Occipital lobe (tissue), 2 donors: ENCODE measurements around the gene IQSEC1. TPM values are rescaled to one million over a fixed set of nuclear protein-coding genes. Genes with fewer than 3 reads are reported as not detected.

ENCODE experiments used
- DNase-seq: peaks from one replicate; lab custom pipeline; 2025; lab: John Stamatoyannopoulos, UW
- total RNA-seq: library from RNA; depleted of rRNA; stranded (reverse); fragments of >200 nt; gene quantifications from one replicate; pipeline ENCODE4 v1.2.3, GENCODE V29; 2014

The IQSEC1 gene
- total RNA-seq, 1 donor from 2014 or later: 14.3 TPM

DNA sequence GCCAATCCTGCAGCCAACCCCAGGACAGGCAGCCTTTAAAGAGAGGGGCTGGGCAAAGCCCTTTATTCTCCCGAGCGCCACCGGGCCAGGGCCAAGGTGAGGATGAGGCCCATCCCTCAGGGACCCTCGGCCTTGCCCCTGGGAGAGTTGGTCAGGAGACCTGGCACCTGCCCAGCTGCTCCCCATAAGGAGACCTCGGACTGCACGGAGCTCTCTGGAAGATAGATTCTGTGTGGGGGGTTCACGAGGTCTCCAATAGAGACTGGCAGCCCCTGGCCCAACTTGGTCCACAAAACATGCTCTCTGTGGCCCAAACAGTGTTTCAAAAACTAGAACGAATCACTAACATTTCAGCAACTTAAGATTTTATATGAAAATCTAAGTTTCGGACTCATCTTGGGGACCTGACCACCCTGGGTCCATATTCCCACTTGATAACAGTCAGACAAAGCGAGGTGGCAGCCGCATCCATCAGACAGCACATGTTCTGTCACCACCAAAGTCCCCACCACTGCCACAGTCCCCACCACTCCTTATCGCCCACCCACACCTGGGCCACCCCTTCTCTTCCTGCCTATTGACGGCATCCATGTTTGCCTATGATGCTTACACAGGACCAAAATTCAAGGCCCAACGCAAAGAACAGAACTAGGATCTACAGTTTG lies 117.4 kb downstream of the IQSEC1 start:
- DNase-seq: no peak

DNA sequence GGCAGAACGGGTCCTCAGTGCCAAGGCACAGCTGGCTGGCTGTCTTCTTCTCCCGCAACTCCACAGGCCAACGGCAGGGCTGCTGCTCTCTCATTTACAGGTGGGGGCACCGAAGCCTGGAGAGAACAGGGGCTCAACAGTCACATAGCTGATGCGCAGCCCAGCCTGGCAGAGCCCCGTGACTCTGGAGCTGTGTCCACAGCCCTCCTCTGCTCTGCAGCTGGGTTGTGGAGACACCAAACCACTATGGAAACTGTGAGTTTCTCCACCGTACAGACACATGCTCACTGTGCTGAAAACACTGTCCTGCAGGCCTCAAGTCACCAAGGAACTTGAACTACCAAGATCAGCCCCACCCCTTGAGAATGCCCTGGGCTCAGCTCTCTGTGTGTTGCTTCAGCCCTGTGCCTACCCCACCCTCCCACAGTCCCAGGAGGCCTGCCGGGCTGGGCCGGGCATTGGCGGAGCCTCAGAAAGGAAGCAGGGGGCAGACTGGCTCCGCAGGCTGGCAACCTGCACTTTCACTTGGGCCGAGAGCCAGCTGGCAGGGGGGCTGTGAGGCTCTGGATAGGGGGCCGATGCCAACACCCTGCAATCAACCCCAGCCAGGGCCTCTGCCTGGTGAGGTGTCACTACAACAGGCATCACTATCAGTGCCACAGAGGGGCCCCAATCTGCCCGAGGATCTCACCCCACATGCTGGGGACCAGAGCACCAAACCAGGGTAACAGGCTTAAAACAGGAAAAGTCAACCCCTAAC lies 118.2 kb downstream of the IQSEC1 start:
- peak; percentile 42 for DNase-seq

DNA sequence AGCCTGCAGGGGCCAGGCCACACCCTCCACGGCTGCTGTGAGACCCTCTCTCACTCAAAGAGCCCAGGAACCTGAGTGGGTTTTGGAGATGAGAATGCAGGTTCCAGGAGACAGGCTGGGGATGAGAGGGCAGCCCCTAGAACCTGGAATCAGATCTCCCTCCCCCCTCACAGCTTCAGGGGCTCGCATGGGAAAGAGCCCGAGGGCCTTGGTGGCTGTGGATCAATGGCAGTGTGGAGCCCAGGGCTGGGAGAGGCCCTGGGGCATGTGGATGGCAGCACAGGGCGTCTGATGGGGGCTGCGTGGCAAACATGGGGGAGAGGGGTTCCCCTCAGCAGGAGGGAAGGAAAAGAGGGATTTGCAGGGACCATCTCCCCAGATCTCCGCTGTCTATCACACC lies 119.0 kb downstream of the IQSEC1 start:
- no peak for DNase-seq

DNA sequence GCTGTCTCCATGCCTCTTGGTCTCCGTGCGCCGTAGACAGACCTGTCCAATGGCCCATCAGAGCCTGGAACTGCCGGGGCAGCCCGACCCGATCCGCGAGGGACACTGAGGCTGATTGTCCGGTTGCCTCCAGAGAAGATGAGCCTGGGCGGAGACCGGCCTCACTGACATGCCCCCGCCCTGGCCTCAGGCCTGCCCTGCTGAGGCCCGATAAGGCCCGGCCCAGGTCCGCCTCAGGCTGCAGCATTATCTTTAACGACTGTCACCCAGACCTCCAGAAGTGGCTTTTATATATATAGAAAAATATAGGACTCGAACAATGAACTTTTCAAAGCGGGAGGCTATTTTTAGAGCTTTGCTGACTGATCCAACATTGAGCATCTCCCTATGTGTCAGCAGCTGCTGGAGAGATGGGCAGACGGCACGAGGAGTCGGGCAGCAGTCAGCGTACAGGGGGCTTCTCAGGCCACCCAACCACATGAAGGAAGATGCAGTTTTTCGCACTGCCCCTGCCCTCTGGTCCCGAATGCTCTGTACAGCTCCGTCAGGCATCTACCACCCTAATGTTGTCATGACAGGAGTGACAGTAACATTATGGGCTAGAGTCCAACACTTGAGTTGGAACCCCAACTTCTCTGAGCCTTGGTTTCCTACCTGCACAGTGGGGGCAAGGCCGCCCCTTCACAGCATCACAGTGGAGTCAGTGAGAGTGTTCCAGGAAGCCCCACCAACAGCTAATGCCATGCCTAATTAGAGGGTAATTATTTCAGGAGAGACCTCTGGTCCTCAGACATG lies 119.8 kb downstream of the IQSEC1 start:
- no peak for DNase-seq

DNA sequence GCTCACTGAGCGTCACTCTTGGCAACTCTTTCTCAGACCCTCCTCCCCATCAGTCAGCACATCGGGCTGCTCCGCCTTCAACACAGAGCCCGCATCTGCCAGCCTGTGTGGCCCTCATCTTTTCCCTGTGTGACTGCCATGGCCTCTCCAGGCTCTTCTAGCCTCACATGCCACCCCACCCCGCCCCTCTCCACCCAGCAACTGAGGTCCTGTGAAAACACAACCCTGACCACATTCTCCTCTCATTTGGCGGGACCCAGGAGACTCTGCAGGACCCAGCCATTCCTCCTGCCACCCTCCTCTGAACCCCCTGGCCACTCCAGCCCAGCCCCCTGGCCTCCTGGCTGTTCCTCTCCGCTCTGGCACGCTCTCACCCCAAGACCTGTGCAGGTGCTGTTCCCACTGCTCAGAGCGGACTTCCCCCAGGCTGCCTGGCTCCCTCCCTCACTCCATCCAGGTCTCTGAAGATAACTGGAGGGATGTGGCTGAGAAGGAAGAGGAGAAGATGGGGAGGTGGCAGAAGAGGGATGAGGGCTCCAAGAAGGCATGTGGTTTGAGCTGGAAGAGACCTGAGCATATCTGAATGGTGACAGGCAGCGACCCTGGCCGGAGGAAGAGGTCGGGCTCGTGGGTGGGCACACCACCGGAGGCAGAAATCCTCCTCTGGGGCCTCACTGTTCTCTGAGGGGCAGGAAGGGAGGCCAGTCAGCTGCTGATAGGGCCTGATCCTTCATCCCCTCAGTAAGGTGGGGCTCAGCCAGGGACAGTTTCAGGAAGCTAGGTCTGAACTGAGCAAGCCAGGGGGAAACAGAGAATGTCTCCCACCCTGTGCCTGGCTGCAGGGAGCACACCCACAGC lies 120.7 kb downstream of the IQSEC1 start:
- no peak for DNase-seq

DNA sequence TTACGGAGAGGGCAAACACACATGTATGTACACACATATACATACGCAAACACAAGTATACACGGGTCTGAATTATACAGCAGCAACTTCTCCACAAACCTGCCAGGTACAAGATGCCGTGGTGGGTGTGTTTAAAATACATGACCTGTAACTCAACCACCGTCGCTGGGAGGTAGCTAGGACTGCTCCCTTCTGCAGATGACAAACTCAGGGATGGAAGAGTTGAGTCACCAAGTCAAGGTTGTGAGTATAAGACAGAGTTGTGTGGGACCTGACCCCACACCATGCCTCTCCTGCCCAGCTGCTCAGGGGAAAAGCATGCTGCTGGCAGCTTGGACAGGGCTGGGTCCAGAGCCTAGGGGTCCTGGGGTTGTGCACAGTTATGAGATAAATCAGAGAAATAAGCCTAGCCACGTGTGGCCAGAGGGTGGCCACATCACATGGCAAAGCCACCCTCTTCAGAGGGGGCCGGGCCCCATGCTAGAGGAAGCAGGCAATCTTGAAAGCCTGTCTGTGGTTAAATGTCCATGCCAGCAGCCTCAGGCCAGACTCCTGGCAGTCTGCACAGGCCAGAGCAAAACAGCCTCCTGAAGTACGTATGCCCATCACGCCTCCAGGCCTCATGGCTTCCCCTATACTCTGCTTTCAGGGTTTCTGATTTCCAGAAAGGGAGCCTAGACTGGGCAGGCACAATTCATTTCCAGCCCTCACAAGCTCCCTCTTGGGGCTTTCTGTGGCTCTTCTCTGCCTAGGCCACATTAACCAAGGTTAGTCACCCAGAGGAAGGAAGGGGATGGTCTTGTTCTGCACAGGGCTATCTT lies 124.1 kb downstream of the IQSEC1 start:
- DNase-seq: no peak

DNA sequence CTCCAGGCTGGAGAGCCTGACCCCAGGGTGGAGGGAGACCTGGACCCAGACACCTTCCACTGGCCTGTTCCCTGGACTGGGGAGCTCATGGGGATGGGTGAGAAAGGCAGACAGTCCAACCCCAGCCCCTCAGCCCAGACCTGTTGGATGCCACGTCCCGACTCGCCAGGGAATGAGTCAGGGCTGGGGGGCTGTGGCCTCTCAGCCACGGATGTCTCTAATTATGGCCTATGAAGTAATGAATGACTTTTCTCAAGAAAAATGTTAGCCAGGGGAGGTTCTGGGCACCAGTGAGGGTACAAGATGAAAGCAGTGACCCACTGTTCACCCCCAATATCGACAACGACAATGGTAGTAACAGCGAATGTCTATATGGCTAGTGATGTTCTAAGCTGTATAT lies 124.9 kb downstream of the IQSEC1 start:
- no peak for DNase-seq

DNA sequence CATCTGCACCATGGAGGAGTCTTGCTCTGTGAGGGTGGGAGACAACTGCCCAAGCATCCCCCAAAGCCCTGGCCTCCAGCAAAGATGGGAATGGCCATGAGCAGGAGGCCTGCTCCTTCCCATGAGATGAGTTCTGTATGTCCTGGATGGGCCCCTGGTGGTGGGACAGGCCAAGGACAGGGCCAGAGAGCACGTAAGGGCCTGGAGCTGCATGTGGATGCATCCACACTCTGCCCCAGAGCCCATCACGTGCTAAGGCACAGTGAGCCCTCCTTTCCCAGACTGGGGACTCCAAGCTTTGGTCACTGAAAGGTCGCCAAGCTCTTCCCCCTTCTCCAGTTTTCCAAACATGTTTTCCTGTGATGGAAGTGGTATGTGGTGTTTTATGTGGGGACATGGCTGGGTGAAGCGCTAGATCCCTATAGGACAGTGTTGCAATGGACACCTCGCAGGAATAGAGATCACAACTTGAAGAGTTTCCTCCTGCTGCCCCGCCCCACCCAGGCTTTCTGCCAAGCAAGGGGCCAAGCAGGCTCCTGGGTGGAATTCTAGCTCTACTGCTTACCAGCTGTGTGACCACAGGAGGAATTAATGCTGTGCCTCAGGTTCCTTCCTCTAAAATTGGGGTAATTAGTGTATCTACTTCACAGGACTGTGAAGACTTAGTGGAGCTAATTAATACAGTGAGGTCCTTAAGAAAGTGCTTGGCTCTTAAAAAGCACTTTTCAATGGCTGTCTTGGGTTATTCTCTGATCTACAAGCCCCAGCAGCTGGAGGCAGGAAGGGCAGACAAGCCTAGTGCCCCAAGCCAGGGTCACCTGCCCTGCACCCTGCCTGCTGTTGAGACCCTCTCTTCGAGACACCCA lies 125.5 kb downstream of the IQSEC1 start:
- DNase-seq: no peak

DNA sequence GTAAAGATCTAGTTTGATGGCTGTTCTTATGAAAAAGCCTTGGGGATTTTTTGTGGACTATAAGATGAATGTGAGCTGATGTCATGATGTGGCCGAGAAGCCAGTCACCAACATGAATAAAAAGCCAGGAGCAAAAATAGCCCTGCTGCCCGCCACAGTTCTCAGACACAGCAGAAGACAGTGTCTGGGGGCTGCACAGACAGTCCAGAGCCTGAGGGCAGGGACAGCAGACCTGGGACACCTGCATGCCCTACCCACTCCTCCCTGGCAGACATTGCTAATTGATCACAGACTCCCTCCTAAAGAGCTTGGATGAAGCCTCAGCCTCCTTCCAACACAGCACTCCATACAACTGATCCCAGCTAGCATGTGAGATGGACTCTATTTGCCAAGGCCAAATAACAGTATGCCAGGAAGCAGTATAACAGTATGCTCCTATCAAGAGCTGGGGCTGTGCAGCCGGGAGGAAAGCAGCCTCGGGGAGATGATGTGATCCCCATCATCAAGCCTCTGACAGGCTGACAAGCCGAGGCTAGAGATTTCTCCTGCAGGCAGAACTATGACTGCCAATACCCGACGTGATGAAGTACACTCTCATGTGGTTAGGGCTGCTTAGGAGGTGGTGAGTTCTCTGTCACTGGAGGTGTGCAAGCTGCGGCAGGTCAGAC lies 126.4 kb downstream of the IQSEC1 start:
- no peak for DNase-seq

DNA sequence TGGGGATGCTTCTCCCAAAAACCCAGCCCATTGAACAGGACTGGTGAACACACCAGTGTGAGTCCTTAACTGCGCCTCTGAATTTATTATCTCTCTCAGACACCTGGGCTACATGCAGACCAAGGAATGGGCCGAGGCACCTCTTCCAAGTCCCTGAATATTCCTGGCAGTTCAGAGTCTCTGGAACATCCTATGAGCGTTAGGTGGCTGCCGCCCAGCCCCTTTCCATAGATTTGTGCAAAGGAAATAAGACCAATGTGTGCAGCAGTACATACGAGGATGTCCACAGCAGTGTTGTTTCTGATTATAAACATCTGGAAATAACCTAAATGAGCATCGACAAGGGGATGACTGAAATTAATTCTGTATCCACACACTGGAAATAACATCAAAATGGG lies 127.0 kb downstream of the IQSEC1 start:
- no peak for DNase-seq

DNA sequence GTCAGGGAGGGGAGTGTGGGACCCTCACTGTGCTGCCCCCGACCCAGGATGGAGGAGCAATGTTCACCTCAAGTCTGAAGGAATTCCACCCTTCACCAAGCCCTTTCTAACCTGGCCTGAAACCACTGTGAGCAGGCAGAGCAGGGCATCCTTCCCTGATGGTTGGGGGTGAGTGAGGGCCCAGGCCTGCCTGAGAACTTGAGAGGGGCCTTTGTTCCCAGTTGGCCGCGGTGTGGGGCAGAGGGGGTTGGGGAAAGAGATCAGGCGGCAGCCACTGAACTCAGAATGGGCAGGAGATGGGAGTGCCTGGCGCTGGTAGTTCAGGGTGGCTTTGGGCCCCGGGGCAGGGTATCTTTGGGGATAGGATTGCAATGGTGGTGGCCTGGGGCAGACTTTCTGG lies 128.4 kb downstream of the IQSEC1 start:
- DNase-seq: peak; percentile 67

DNA sequence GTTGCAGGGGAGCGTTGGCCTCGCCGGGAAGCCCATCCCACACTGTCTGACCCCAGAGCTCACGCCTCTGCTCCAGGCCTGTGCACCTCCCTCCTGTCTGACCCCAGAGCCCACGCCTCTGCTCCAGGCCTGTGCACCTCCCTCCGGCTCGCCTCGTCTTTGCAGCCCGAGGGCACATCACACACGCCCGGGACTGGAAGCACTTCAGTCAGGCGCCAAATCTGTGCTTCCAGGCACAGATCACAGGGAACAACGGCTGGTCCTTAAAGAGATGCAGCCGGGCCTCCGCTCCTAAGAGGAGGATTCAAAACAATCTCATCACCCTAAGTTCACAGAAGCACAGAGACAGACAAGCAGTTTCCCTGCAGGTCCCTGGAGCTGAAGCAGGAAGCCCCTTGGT lies 128.8 kb downstream of the IQSEC1 start:
- DNase-seq: no peak

DNA sequence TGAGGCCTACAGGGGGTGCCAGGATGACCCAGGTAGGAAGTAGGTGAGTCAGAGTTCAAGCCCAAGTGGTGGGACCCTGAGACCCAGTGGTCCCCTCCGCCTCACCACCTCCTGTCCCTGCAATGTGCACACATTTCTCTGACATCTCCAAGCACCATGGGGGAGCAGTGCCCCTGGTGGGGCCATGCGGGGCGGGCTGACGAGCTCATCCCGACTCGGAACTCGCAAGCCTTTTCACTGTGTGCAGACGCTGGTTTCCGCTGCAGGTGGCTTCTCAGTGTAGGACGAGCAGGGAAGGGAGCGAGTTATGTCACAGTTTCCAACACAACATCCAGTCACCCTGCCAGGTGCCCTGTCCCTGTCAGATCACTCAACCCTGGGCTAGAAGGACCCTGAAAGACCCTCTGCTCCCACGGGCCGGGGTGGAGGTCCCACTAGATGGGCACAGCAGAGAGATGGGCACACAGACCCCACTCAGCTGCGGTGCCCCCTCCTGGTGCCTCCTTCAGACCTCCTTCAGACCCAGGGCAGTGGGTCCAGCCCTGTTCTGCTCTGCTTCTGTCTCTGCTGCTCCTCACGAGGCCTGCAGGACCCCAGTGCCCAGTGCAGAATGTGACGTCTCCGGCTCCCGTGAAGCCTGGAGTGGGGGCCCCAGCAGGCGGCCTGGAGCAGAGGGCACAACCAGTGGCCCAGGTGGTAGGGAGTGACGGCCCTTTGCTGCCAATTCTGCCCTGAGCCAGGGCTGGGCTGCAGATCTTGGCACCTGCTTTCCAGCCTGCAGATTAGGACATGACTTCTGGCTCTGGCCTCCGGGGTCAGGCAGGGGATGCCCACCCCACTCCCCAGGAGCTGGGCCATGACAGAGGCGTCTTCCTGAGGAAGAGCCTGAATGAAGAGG lies 129.9 kb downstream of the IQSEC1 start:
- DNase-seq: no peak

DNA sequence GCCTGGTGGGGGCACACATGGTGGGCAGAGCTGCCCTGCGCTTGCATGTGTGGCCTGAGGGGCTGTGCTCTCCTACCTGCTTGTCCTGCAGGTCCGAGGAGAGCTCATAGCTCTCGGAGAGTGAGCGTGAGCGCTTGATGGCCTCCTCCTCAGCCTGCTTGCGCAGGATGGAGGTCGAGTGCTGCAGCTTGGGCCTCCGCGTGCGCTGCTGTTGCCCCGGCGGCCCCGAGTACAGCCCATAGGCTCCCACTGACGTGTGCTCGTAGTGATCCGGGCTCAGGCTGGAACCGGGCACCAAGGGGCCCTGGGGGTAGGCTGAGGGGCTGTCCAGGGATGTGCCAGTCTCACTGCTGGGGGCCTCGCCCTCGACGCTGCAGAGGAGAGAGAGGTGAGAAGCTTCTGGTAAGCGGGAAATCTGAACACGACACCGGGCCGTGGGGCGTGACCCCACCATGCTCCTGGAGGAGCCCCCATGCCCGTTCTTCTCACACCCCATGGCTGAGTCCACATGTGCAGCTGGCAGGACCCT lies 131.7 kb downstream of the IQSEC1 start:
- DNase-seq: no peak

DNA sequence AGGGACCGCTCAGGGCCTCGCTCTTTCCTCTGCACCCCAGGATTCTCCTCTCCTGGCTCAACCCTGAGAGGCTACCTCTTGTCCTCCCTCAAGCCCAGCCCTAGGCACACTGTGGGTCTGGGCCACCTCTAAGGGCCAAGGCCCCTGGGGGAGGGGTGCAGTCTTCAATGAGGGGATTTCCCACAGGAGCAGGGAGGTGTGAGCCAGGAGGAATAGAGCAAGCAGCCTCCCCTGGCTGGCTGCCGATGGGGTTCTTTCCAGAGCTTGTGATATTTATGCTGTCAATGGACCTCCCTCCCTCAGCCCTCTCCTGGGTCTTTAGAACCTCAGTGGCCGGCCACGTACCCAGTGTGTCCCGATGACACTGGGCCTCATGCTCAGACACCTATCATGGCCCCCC lies 132.4 kb downstream of the IQSEC1 start:
- no peak for DNase-seq

DNA sequence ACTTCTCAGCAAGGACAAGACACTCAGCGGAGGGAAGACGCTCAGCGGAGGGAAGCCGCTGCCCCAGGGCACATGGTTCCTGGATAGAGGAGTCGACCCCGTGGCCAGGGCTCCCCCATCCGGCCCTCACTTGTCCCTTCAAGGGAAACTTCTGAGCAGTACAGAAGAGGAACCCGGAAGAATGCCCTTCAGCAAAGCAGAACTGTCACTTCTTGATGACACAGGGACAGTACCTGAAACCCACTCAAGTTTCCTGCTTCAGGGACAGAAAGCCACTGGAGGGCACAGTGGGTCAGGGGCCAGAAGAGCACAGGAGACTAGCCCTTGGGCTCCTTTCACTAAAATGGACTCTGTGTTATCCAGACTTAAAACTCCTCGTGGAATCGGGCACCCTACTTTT lies 134.1 kb downstream of the IQSEC1 start:
- no peak for DNase-seq

DNA sequence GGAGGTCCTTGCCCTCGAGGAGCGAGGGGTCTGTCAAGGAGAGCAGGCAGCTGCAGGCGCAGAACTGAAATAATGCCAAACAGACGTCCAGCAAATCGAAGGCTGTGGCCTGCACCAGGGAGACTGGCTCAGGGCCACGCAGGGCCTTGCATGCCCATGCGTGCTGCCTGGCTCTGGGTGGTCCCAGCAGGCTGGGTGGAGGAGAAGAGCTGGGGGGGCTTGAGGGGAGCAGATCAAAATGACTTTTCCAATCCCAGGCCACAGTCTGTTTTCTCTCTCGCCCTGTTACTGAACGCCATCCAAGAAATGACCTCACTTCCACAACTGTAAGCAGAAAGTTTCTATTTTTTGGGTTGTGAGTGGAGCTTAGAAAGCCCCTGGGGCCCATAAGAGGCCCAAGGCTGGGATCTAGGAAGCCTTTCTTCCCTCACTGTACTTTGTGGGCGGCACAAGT lies 134.9 kb downstream of the IQSEC1 start:
- no peak for DNase-seq
